Caco-2 (cell line): ENCODE data around the gene EXTL1. TPM values are rescaled to one million over a fixed set of nuclear protein-coding genes. Genes with fewer than 3 reads are reported as not detected.

Experiments used
- BruUV-seq: library from RNA; stranded (reverse); fragments of 400-500 nt; replicated peaks from 2 replicates; lab custom pipeline; 2021; lab: Mats Ljungman, UMichigan
- CTCF ChIA-PET: fragments of 300-600 bp; sonication (Branson Sonifier 250); formaldehyde crosslinking; loops from one replicate; lab custom pipeline; 2022; ENCODE audit warnings: antibody characterized with exemption; lab: Charles Lee
- POLR2A ChIA-PET: fragments of 300-600 bp; sonication (Branson Sonifier 250); formaldehyde crosslinking; loops from one replicate; lab custom pipeline; 2022; ENCODE audit warnings: antibody characterized with exemption; lab: Charles Lee
- DNase-seq, 2 experiments: peaks; one replicate each; pipeline versions ENCODE4 v3.0.0 to v3.0.0-alpha.2; 2020 to 2022
- H3K27me3 ChIP-seq: replicated peaks from 2 replicates; pipeline ENCODE4 v1.6.0; 2011; ENCODE audit warnings: low read length; ENCODE audit not compliant: control insufficient read depth, insufficient read depth
- H3K36me3 ChIP-seq: 2 replicates; pipeline ENCODE4 v1.5.1; 2011; ENCODE audit warnings: low read length; ENCODE audit not compliant: control insufficient read depth, insufficient read depth
- H3K4me1 ChIP-seq: fragments of 250-450 bp; sonication (Bioruptor Pico); 2 replicates; pipeline ENCODE4 v1.5.1; 2020; ENCODE audit warnings: mild to moderate bottlenecking
- H3K4me3 ChIP-seq: 2 replicates; pipeline ENCODE4 v1.5.1; 2011; ENCODE audit warnings: low read depth, mild to moderate bottlenecking, control low read depth, low read length
- H3K9me3 ChIP-seq: fragments of 250-450 bp; sonication (Bioruptor Pico); 2 replicates; pipeline ENCODE4 v1.5.1; 2020; ENCODE audit warnings: mild to moderate bottlenecking, moderate library complexity
- H3K27ac Mint-ChIP-seq: one replicate; pipeline ENCODE4 v1.8.0; 2022; ENCODE audit warnings: mixed read lengths; ENCODE audit not compliant: unreplicated experiment
- H3K27me3 Mint-ChIP-seq: one replicate; pipeline ENCODE4 v1.8.0; 2022; ENCODE audit warnings: mixed read lengths; ENCODE audit not compliant: insufficient read depth, unreplicated experiment
- H3K36me3 Mint-ChIP-seq: one replicate; pipeline ENCODE4 v1.8.0; 2022; ENCODE audit warnings: mild to moderate bottlenecking, mixed read lengths; ENCODE audit not compliant: insufficient read depth, unreplicated experiment
- H3K4me1 Mint-ChIP-seq: one replicate; pipeline ENCODE4 v1.8.0; 2022; ENCODE audit warnings: low read depth, mixed read lengths; ENCODE audit not compliant: unreplicated experiment
- H3K4me3 Mint-ChIP-seq: one replicate; pipeline ENCODE4 v1.8.0; 2022; ENCODE audit warnings: mild to moderate bottlenecking, moderate library complexity, mixed read lengths; ENCODE audit not compliant: unreplicated experiment
- H3K9me3 Mint-ChIP-seq: one replicate; pipeline ENCODE4 v1.8.0; 2022; ENCODE audit warnings: mixed read lengths; ENCODE audit not compliant: unreplicated experiment
- CTCF ChIP-seq, 2 experiments: fragments of 200-600 bp in 1 of 2; IDR thresholded peaks; 1 replicate in 1 of 2; 2 replicates in 1 of 2; pipeline versions ENCODE4 v1.5.1 to v1.8.0; 2011 to 2022; ENCODE audit warnings: antibody characterized with exemption in 1 of 2, control low read depth in 1 of 2, inconsistent platforms in 1 of 2, low read depth in 1 of 2, low read length in 1 of 2, mild to moderate bottlenecking in 1 of 2, moderate library complexity in 1 of 2; ENCODE audit not compliant: insufficient read depth in 1 of 2, severe bottlenecking in 1 of 2, unreplicated experiment in 1 of 2
- intact Hi-C: fragments of 100-400 bp; cut with micrococcal nuclease; formaldehyde crosslinking; loops from one replicate; pipeline ENCODE4 v1.10.0; 2022; ENCODE audit not compliant: unreplicated experiment
- total RNA-seq: library from RNA; stranded (reverse); gene quantifications from 2 replicates; pipeline ENCODE4 v1.2.3, GENCODE V29; 2022

EXTL1 gene
- total RNA-seq, 1 experiment from 2014 or later, result 0.34 TPM

GRCh38 chr1:26023826-26024225, 2.3 kb downstream of the EXTL1 start:
- H3K4me3 ChIP-seq, result no peak overlapping the region
- no peaks in the 10 kb centered on the region for H3K36me3 Mint-ChIP-seq
- DNase-seq, result no peak
- H3K27me3 ChIP-seq, result no peaks in the 10 kb centered on the region
- H3K36me3 ChIP-seq, result no peaks in the 10 kb centered on the region
- BruUV-seq, result no TSS peak
- H3K9me3 Mint-ChIP-seq, result no peaks in the 10 kb centered on the region
- POLR2A ChIA-PET, result no interaction called here
- no peak overlapping the region for H3K27ac Mint-ChIP-seq
- H3K4me1 Mint-ChIP-seq, result peaks cover 7% of the 10 kb centered on the region
- CTCF ChIA-PET, result no interaction called here
- H3K9me3 ChIP-seq, result no peaks in the 10 kb centered on the region
- no peaks in the 10 kb centered on the region for H3K4me1 ChIP-seq
- no peak overlapping the region for H3K4me3 Mint-ChIP-seq
- no peaks in the 10 kb centered on the region for H3K27me3 Mint-ChIP-seq
- no peak for TF ChIP-seq CTCF (IDR thresholded peaks at IDR 0.05; ENCODE audit: insufficient read depth in 1 of 2, low read depth in 1 of 2, low read length in 1 of 2, severe bottlenecking in 1 of 2, unreplicated experiment in 1 of 2)
- intact Hi-C loops, result no loop called here

- no peak overlapping the region for H3K4me3 Mint-ChIP-seq
- no peaks in the 10 kb centered on the region for H3K27me3 Mint-ChIP-seq
- no peaks in the 10 kb centered on the region for H3K36me3 Mint-ChIP-seq
- ChIA-PET POLR2A (no interaction called here), CTCF (no interaction called here)
- no peaks in the 10 kb centered on the region for H3K36me3 ChIP-seq
- no peak overlapping the region for H3K27ac Mint-ChIP-seq
- H3K9me3 Mint-ChIP-seq, result no peaks in the 10 kb centered on the region
- H3K4me1 Mint-ChIP-seq, result peaks cover 7% of the 10 kb centered on the region
- no peaks in the 10 kb centered on the region for H3K27me3 ChIP-seq
- no peak for DNase-seq
- intact Hi-C loops, result no loop called here
- no TSS peak for BruUV-seq
- H3K4me1 ChIP-seq, result no peaks in the 10 kb centered on the region
- no peaks in the 10 kb centered on the region for H3K9me3 ChIP-seq
- H3K4me3 ChIP-seq, result no peak overlapping the region
- TF ChIP-seq CTCF (IDR thresholded peaks at IDR 0.05; ENCODE audit: insufficient read depth in 1 of 2, low read depth in 1 of 2, low read length in 1 of 2, severe bottlenecking in 1 of 2, unreplicated experiment in 1 of 2), result no peak
Measured at GRCh38 chr1:26025060-26025459, 3.5 kb downstream of the EXTL1 start.

GRCh38 chr1:26025517-26025916, 3.9 kb downstream of the EXTL1 start:
- ChIA-PET CTCF (no interaction called here), POLR2A (no interaction called here)
- TF ChIP-seq CTCF (IDR thresholded peaks at IDR 0.05; ENCODE audit: insufficient read depth in 1 of 2, low read depth in 1 of 2, low read length in 1 of 2, severe bottlenecking in 1 of 2, unreplicated experiment in 1 of 2), result no peak
- peaks cover 7% of the 10 kb centered on the region for H3K4me1 Mint-ChIP-seq
- Histone ChIP-seq H3K4me3 (no peak overlapping the region), H3K4me1 (no peaks in the 10 kb centered on the region), H3K27me3 (no peaks in the 10 kb centered on the region), H3K36me3 (no peaks in the 10 kb centered on the region), H3K9me3 (no peaks in the 10 kb centered on the region)
- H3K36me3 Mint-ChIP-seq, result no peaks in the 10 kb centered on the region
- H3K27me3 Mint-ChIP-seq, result no peaks in the 10 kb centered on the region
- H3K9me3 Mint-ChIP-seq, result no peaks in the 10 kb centered on the region
- H3K27ac Mint-ChIP-seq, result no peak overlapping the region
- intact Hi-C loops, result no loop called here
- no peak overlapping the region for H3K4me3 Mint-ChIP-seq
- DNase-seq, result no peak
- BruUV-seq, result no TSS peak
